Measurements from ENCODE around the gene LARGE2.

LARGE2 gene

DNA sequence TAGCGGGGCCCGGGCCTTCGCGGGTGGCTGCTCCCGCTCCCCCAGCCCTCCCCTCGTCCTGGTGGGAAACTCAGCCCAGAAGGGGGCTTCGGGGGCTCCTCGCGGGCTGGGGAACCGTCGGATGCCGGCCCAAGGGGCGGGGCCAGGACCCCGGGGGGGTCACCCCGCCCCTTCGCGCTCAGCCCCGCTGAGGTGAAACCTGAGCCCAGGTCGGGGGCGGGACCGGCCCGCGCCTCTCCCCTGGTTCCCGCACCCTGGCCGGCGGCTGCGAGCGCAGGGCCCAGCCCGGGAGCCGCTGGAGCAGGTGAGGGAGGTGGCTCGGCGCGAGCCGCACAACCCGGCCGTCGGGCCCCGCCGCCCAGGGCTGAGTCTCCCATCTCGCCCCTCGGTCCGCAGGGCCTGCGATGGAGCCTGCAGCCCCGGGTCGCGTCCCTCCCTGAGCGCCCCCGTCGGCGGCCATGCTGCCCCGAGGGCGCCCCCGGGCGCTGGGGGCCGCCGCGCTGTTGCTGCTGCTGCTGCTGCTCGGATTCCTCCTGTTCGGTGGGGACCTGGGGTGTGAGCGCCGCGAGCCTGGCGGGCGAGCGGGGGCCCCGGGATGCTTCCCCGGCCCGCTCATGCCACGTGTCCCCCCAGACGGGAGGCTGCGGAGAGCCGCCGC is at the start of gene LARGE2:
TSS of gene LARGE2 (plus strand) at position 232 of the 658 bp plus-strand sequence. CDS start at position 459, 227 bp downstream.
- no peak for DNase-seq

DNA sequence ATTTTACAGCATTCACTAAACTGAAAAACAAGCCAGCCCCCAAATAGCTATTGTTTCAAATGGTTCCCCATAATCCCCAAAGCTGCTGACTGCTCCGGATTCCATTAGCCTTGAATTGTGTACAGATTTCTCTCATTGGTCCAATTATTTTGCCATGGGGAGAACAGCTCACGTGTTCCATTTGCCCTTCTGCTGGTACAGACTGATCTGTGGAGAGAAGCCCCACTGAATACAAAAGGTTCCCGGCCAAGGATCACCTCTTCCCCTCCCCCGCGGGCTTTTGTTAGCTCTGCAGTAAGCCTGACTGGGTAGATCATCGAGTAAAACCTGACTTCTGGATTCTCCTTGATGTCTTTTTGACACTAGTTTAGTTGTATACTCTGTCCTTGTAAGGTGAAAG is 46.1 kb upstream of the LARGE2 start:
- no peak for DNase-seq

GRCh38 chr11:45877221-45877620 is 45.2 kb upstream of the LARGE2 start:
- no peak for DNase-seq

- DNase-seq, result no peak
Measured at GRCh38 chr11:45877845-45878244, 44.6 kb upstream of the LARGE2 start.

DNA sequence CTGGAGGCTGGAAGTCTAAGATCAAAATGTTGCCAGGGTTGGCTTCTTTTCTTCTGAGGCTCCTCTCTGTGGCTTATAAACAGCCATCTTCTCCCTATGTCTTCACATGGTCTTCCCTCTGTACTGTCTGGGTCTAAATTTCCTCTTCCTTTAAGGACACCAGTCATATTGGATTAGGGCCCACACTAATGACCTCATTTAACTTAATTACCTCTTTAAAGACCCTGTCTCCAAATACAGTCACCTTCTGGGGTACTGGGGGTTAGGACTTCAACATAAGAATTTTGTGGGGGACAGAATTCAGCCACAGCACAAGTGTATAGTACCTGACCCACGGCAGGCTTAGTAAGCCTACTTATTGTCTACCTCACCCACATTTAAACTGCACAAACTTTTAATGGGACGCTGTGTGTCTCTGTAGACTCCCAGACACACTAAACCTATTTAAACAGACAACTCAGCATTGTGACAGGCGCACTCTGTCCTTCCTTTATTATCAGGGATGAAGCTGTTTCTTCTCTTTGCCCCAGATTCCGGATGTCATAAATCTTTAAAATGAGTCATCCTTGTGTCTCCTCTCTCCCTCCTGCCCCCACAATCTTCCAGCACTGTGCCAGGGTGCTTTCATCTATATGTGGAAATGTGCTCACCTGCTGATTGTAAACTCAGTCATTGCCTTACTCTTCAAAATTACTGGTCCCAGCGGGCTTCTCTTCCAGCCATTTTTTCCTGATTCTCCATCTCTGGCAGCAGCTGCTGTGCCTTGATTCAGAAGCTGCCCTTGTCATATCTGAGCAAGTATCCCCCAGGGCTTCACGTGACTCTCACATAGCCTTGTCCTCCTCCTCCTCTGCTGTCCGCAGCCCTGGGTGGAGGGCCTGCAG is 42.4 kb upstream of the LARGE2 start:
- DNase-seq, result no peak

GRCh38 chr11:45880772-45881570 is 41.5 kb upstream of the LARGE2 start:
- DNase-seq, result no peak

DNA sequence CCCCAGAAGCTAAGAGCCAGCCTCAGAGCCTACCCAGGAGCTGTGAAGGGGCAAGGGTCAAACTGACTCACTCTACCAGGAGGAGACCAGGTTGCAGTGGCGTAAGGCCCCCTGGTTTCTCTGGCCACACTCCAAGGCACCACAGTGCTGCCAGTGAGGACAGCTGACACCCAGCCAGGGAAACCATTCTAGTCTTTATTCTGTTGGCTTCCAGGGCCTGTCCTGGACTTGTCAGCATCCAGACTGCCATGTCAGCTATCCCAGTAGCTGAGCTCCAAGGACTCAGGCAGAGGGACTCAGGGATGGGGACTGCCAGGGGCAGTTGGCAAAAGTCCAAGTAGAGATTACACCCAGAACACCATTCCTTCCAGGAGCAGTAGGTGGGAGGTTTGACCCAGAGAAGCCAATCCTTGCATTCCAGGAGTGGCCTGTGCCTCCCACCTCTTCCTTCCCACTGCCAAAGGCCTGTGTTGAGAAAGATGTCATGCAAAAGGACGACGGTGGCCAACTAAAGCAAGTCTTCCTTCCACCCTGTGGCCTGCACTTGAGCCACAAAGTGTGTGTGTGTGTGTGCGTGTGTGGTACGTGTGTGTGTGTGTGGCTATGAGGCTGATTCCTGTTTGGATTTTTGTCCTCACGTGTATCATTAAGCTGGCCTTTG is 40.6 kb upstream of the LARGE2 start:
- DNase-seq, result no peak

DNA sequence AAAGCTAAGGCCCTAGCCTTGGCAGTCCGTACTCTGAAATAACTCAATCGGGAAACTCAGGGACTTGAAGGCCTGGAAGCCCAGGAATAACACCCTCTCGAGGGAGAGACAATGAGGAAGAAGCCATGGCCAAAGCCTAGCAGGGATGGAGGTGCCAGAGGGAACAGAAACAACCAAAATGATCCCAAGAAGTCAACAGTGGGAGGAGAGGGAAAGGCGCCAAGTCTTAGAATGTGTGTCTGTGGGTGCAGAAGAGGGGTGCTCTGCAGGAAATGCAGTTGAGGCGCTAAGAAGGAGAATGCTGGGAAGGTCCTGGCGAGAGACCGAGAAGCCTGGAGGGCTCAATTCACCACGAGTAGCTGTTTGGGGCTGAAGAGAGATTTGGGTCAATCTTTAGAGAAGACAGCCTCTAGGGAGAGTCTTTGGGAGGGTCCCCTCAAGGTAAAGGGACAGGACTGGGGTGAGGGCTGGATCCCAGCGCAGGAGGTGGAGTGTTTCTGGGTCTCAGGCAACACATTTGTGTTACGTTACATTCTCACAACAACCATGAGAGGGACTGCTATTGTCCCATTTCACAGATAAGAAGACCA is 37.8 kb upstream of the LARGE2 start:
- no peak for DNase-seq

DNA sequence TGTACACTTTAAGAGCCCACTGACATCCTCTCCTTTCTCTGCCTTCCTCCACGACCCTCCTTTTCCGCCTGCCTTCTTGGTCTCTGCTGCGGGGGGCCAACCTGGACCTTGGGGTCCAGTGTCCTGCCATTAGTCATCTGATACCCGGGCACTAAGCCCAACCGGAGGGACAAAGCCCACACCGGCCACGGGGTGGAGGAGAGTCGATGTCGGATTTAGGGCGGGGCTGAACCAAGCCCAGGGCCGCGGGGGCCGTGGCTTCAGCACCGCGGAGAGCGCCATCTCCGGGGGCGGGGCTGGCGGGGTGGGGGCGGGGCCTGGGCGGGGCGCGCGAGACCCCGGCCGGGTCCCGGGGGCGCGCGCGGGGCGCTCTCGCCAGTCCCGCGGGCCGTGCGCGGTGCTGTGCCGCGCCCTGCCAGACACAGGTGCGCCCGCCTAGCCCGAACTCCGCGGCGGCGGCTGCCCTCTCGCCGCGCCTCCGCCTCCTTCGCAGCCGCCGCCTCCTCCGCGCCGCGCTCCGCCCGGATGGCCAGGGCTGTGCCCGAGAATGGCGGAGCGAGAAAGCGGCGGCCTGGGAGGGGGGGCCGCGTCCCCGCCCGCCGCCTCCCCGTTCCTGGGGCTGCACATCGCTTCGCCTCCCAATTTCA is 37.1 kb upstream of the LARGE2 start, which contains the start of gene MAPK8IP1:
TSS of gene MAPK8IP1 (plus strand) at position 378 of the 647 bp plus-strand sequence. CDS start at position 548, 170 bp downstream.
- peak; percentile 56 to 81 (median 66) for DNase-seq

- DNase-seq, result no peak
Measured at GRCh38 chr11:45885921-45886721, 36.3 kb upstream of the LARGE2 start.

DNA sequence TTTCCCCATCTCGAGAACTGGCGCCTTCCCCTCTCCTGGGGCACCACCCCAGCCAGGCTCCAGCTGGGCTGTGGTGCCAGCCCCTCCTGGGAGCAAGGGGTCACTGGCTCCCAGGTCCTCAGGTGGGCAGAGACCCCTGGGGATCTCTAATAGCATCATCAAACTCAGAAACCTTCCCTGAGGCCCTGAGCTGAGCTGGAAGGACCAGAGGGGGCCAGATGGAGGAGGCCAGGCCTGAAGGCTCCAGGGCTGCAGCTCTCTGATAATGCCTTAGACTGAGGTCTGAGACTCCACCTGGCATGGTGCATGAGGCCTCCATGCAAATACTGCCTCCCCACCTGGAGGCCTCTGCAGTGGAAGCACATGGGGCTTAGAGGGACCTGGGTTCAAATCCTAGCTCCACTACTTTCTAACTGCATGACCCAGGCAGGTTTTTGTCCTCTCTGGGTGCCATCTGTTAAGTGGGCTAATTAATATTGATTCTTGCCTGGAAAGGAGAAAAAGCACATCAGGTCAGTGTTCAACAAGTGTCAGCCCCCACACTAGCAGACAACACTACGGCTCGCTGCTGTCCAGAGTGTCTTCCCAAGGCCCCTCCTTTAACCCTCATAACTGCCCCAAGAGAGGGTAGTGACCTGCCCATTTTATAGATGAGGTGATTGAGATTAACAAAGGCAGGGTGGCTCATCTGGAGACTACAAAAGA is 35.5 kb upstream of the LARGE2 start:
- no peak for DNase-seq

DNA sequence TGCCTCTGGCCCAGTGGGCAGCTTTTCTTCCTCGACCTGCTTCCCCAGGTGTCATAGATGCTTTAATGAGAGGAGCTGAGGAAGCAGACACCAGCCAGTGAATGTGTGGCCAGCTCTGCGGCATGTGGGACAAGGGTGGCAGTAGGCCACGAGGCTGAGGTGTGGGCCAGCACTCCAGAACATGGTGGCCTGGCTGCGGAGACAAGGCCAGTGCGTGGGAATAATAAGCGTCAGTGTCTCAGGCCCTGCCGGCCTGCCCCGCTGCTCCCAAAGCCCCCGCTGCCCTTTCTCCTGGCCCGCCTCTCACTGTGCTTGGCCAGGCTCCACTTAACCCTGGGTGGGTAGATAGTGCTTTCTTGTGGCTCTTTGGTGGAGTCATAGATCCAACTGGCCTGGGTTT is 34.9 kb upstream of the LARGE2 start:
- DNase-seq, result no peak

GRCh38 chr11:45889555-45889954 is 32.9 kb upstream of the LARGE2 start:
- DNase-seq, result no peak

- no peak for DNase-seq
Measured at GRCh38 chr11:45889966-45890365, 32.5 kb upstream of the LARGE2 start.

DNA sequence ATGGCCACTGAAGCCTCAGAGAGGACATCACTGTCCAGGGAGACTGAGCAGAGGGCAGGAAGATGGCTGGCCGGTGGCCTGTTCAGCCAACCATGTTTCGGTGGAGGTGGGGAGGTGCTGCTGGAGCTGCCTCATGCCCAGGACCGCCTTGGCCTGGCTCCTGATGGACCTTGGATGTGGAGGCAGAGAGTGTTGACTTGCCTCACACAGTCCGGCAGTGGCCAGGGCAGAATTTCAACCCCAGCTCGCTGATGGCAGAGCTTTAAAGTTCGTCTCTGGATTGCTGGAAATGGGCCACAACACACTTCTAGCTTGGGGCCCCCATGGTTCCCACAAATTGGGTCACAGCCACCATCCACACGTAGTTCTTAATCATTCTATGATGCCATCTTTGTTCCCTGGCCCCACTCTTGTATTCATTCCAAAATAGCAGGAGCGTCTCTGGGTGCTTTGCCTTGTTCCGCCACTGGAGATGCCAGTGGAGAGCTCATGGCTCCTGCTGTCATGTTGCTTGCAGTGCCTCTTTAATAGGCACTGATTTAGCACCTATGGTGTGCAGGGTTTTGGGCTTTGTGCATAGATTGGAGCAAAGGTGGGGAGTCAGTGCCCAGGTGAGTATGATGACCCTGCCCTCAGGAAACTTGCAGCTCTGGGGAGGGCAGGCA is 31.4 kb upstream of the LARGE2 start:
- DNase-seq, result no peak

DNA sequence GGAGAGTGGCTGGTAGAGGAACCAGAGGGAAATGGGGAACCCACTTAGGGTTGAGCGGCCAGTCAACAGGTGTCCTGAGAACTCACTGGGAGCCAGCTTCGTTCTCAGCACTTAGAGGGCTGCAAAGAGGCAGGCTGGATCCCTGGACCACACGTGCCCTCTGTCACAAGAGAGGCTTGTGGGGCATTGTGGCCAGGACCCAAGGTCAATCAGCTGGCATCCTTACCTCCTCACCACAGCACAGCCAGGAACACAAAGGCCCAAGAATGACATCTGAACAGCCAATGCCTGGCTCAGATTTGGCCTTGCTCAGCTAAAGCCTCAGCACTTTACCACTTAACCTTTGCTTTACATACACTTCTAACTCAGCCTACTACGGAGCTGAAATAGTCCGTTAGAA is 29.6 kb upstream of the LARGE2 start:
- no peak for DNase-seq

DNA sequence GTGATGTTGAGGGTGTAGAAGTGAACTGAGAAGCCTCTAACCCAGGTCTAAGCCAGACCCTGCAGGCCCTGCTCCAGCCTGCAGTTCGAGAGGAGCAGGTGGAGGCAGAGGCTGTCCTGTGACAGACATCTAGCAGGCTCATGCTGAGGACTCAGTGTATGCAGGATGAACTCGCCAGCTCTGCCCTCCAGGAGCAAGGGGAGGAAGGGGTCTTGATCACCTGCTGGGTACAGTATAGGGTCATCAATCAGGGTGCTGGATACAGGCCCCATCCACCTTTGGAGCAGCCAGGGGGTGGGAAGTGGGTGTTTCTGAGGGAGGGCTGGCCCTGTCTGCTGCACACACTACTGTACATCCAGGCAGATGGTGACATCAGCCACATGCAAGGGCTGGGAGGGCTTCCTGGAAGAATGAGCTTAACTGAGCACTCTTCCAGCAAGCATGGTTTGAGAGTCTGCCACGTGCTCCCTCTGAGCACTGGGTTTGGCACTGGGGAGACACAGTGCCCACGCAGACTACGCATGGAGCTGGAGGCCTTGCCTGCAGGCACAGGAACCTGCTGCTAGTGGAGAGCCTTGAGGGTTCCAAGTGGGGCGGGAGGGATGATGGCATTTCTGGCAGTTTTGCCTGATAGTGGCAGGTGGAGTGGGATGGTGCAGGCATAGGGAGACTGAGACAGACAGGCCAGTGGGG is 27.8 kb upstream of the LARGE2 start:
- no peak for DNase-seq

DNA sequence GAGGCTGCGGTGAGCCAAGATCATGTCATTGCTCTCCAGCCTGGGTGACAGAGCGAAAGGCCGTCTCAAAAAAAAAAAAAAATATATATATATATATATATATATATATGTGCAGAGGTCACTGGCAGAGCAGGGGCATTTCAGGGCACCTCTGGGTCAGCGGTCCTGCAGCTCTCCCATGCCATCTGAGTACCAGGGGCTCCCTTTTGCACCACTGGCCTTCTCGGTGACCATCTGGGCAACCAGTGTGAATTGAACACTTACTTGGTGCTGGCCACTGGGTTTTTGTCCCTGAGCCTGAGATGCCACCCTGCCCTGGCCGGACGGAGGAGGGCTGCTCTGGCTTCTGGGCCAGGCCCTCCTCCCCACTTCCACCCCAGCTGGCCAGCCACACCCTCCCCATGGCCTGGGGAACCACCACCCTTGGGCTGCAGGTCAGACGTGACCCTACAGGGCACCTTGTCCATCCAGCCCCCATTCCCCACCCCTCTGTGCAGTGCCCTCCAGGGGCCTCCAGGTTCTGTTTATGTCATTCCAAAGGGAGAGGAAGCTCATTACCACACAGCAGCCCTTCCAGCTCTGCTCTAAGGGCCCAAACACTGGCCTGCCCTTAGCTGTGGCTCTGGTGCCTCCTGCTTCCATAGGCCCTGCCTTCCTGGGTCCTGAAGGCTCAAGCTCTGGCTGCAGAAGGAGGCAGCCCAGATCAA is 26.8 kb upstream of the LARGE2 start:
- DNase-seq, result no peak

Measured in suppressor macrophage treated with lipopolysaccharide for 1 hour (primary cell).